ENCODE data around the gene STPG4.
"Not testable (repeated sequence)": the region's sequence is repeated elsewhere in the genome, so short reads cannot be mapped to it uniquely, and the experiment has no call there.

STPG4 gene

DNA sequence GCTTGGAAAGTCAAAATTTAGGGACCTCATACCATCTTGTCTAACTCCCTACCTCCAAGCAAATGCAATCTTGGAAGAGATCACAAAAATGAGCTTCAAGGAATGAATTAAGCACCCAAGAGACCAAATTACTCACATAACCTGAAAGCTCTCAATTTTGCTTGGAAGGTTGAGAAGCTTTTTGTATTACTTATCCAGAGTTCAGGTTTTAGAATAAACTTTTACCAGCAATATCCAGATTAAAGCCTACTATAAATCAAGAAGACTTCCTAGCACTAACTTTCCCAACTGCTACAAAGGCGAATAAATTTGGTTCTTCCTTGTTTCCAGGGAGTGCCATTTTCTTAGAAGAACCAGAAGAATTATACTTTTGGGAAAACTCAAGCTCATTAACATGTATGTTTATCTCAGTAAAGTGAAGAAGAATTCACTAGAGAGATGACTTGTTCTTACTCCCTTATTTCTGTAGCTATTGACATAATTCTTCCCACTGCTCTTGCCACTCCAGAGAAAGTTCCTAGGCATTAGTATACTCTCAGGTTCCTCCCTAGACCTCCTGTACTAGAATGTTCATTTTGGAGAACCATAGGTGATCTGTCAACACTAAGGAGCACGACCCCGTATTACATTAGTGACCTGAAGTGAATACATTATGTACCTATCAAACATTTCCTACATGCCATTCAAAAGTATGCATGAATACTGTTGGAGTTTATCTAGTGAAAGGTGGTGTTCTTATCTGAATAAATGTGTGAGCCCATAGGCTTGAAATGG lies 18.0 kb upstream of the STPG4 start:
- DNase-seq, result no peak

DNA sequence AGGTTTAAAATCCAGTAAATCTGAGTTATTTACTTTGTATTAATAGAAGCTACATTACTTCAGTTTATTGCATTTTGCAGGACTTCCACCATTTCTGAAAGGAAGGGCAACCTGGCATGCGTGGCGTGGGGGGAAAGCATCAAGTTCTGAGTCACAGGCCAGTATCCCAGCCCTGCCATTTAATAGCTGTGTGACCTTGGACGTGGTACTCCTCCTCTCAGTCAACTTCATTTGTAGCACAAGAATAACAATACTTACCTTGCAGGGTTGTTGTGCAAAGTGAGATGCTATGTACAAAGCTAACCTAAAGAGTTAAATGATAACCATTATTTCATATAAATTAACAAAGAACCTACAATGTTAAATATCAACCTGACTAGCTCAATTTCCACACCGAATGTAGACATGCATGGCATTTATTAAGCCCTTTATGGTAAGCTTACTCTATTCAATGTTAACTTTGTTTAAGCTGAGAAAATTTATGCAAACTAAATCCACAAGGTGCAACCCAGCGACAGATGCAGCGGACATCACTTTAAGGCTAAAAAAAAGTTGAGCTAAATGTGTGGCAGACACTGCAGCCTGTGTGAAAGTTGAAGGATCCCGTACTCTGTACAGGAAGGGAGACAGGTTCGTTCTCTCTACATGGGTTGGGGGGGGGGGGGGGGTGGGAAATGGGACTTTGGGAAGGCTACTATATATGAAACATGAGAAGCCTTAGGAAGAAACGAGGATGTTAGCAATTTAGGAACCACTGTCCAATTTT lies 17.2 kb upstream of the STPG4 start:
- DNase-seq, result no peak

DNA sequence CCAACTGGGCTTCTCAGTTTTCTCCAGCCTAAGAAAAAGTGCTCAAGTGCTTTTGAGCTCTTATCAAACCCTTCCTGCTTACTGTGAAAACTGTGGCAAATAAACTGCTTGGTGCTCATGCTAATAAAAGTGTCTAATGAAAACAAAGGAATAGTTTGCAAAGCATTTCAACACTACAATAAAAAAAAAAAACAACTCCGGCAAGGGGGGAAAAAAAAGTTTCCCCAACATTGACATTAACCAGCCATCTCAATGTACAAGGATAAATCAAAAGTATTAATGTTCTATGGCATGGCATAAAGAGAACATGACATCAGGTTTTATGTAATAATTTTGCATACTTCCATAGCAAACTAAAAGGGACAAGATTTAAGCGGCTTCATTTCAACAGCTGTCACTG lies 14.7 kb upstream of the STPG4 start:
- no peak for DNase-seq

DNA sequence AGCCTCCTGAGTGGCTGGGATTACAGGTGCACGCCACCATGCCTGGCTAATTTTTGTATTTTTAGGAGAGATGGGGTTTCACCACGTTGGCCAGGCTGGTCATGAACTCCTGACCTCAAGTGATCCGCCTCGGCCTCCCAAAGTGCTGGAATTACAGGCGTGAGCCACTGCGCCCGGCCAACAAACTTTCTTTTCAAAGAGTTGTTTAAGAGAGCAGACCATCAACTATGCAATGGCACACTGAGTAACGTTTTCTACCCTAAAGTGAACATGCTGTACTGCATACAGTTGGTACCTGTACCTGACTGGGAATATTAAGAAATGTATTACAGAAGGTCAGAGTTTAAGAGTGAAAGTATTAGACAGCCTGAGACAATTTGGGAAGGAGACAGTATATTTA lies 13.8 kb upstream of the STPG4 start:
- not testable (repeated sequence) for DNase-seq

GRCh38 chr2:47167149-47167548 lies 12.0 kb upstream of the STPG4 start:
- DNase-seq, result no peak

GRCh38 chr2:47165001-47165555 lies 10.0 kb upstream of the STPG4 start:
- DNase-seq, result no peak

DNA sequence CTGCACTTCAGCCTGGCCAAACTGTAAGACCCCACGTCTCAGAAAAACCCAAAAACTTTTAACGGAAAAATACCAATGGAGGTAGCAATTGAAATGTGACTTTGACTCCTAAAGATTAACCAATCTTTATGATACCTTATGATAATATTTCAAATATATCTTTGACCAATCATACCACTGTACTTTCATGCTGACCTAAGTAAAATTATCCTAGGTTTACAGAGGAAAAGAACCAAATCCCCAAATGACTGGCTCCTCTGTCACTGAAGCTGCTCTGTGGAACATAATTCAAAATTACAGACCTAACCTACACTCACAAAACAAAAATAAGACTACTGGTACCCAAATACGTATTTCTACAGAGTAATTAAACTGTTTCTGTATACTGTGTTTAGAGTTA lies 7.7 kb upstream of the STPG4 start:
- DNase-seq, result no peak

DNA sequence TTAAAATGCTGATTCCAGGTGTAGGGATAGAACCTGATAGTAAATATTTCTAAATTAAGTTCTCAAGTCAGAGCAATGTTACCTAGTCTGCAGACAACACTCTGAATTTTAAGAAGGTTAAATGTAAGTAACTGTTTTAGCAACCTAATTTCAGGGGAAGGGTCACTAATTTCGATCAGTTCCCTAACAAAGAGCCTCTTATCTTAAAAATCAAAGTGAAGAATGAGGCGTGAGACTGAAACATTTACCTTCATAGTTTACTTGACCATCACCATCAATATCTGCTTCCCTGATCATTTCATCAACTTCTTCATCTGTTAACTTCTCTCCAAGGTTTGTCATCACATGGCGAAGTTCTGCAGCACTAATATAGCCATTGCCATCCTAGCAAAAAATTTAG lies 6.4 kb upstream of the STPG4 start:
- DNase-seq, result no peak

DNA sequence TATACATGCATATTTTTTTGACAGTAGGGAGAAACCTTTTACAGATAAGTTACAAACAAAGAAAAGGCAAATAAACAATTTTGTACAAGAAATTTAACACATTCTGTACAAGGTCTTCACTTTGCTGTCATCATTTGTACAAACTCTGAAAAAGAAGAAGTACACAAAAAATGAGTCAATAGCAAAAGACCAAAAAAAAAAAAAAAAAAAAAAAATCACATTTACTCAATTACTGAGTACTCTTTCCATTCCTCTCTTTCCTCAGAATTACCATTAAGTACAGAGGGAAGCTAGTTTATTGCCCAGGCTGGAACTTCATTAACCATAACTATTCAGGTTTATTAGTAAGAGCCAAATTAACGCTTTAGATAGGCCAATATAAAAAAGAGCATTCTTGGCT lies 5.6 kb upstream of the STPG4 start:
- no peak for DNase-seq

DNA sequence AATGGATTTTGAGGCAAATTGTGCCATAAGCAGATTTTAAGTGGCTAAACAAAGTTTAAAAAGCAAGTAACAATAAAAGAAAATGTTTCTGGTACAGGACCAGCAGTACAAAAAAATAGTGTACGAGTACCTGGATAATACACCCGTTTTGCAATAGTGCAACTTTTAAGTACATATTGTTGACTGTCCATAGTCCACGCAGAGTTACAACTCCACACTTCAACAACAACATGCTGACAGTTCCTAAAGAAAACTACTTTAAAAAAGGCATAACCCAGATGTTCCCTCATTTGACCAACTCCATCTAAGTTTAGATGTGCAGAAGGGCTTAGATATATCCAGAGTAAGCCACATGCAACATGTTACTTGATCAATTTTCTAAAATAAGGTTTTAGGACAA lies 5.1 kb upstream of the STPG4 start:
- DNase-seq, result no peak

DNA sequence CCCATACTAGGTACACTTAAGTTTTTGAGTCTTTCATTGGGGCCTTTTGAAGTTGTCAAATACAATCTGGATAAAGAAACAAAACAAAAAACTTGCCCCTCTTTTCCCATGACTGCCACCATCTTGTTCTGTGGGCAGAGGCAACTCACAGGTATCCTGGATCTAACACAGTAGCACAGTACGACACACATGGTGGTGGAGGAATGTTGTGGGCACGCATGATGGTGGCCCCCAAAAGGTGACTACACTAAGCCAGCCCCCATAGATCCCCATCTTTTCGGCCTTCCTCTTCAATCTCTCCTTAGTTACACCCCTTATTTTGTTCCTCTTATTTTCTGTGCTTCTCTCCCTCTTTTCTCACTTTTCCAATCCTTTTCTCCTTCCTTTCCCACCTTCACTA lies 4.5 kb upstream of the STPG4 start:
- no peak for DNase-seq

DNA sequence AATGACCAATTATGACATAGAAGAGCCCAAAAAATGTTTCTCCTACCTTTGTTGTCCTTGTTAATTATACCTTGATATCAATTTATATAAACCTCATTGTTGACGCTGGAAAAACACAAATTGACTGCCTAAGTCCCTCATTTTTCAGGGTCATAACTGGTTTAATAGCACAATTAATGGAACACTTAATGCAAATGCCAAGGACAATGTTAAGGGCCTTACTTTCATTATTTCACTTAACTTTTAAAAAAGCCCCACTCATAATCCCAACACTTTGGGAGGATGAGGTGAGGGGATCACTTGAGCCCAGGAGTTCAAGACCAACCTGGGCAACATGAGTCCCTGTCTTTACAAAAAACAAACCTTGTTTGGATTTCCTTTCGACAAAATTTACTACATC lies 3.5 kb upstream of the STPG4 start:
- no peak for DNase-seq

GRCh38 chr2:47152803-47153202 lies 2.3 kb downstream of the STPG4 start:
- no peak for DNase-seq

- no peak for DNase-seq
Observed at GRCh38 chr2:47150175-47150574, 4.9 kb downstream of the STPG4 start.

- DNase-seq, result no peak
Observed at GRCh38 chr2:47147021-47147420, 8.1 kb downstream of the STPG4 start.

- DNase-seq, result no peak
Observed at GRCh38 chr2:47145466-47145865, 9.6 kb downstream of the STPG4 start.

DNA sequence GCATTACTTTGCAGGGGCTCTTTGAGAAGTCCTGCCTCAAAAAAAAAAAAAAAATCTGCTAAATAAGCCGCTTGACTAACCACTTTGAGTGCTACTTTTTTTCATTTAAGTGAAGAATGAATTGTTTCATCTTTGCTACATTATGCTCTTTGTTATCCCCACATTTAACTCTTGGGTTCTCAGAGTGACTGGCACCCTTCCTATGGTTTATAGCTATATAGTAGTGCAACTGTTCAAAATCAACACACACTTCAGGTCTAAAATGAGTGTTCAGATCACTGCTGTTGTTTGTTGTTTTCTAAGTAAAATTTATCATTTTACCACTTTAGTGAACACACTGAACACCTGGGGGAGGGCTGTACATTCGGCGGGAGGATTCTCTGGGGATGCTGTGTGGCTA lies 13.6 kb downstream of the STPG4 start:
- no peak for DNase-seq

DNA sequence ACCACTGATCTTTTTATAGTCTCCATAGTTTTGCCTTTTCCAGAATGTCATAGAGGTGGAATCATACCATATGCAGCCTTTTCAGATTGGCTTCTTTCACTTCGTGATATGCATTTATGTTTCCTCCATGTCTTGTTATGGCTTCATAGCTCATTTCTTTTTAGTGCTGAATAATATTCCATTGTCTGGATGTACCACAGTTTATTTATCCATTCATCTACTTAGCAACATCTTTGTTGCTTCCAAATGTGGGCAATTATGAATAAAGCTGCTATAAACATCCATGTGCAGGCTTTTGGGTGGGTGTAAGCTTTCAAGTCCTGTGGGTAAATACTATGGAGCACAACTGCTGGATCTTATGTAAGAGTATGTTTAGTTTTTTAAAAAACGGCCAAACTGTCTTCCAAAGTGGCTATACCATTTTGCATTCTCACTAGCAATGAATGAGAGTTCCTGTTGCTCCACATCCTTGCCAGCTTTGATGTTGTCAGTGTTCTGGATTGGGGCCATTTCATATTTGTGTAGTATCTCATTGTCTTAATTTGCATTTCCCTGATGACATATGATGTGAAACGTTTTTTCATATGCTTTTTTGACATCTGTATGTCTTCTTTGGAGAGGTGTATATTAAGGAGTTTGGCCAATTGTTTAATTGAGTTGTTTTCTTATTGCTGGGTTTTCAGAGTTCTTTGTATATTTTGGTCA lies 20.6 kb downstream of the STPG4 start:
- no peak for DNase-seq

DNA sequence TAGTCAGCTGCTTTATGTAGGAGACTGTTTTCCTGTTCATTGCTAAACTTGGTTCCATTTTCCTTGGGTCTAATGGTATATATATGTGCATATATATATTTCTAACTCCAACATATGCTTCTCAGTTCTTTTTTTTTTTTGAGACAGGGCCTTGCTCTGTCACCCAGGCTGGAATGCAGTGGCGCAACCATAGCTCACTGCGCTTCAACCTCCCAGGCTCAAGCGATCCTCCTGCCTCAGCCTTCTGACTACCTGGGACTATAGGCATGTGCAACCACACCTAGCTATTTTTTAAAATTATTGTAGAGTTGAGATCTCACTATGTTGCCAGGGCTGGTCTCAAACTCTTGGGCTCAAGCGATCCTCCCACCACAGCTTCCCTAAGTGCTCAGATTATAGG lies 22.1 kb downstream of the STPG4 start:
- no peak for DNase-seq

- no peak for DNase-seq
Observed at GRCh38 chr2:47129191-47129706, 25.9 kb downstream of the STPG4 start.

GRCh38 chr2:47128705-47129104 lies 26.4 kb downstream of the STPG4 start:
- no peak for DNase-seq

- no peak for DNase-seq
Observed at GRCh38 chr2:47127862-47128543, 27.1 kb downstream of the STPG4 start.

DNA sequence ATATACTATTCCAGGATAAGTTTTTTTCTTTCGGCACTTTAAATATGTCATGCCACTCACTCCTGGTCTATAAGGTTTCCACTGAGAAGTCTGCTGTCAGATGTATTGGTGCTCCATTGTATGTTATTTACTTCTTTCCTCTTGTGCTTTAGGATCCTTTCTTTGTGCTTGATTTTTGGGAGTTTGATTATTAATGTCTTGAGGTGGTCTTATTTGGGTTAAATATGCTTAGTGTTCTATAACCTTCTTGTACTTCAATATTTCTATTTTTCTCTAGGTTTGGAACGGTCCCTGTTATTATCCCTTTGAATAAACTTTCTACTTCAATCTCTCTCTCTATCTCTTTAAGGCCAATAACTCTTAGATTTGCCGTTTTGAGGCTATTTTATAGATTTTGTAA lies 28.3 kb downstream of the STPG4 start:
- no peak for DNase-seq

All from CD4-positive, alpha-beta T cell treated with Interleukin-1 beta for 1 hour (primary cell).